Measurements from ENCODE around the gene GPATCH8.
"Not testable (repeated sequence)": the region's sequence is repeated elsewhere in the genome, so short reads cannot be mapped to it uniquely, and the experiment has no call there.

GPATCH8 gene

DNA sequence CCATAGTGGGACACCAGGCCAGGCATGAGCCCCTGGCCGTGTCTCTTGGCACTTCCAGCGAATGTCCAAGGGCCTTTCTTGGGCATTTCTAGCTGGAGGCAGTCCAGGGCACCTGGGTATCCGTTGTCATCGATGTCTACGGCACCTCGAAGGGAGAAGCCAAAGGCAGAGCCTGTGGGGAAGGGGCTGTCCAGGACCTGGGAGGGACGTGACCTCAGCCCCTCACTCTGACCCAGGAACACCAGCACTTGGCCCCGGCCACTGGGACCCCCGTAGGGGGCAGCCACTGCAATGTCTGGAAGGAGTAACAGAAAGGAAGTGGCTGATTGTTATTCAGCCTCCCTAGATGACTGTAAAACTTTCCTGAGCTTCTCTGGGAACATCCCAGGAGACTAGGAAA lies 122.4 kb downstream of the GPATCH8 start:
- H3K27ac ChIP-seq, result no peak overlapping the region
- no peak for DNase-seq (ENCODE audit: low read depth, low spot score)

DNA sequence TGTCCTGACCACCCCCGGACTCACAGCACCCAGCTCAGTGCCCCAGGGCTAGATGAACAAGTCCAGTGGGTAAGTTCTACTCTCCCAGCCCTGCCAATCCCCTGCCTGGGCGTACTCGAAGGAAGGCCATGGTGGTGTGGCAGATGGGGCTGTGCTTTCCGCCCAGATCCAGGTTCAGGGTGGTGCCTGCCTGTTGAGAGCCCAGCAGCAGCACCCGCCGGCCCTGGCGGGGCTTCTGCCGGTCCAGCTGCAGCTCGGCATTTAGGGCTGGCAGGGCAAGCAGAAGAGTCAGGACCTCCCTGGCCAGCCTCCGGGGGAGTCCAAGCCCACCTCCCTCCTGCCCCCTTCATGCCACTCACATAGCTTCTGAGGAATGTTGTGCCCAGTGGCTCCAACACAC lies 123.3 kb downstream of the GPATCH8 start:
- no peak overlapping the region for H3K27ac ChIP-seq
- DNase-seq (ENCODE audit: low read depth, low spot score), result no peak

DNA sequence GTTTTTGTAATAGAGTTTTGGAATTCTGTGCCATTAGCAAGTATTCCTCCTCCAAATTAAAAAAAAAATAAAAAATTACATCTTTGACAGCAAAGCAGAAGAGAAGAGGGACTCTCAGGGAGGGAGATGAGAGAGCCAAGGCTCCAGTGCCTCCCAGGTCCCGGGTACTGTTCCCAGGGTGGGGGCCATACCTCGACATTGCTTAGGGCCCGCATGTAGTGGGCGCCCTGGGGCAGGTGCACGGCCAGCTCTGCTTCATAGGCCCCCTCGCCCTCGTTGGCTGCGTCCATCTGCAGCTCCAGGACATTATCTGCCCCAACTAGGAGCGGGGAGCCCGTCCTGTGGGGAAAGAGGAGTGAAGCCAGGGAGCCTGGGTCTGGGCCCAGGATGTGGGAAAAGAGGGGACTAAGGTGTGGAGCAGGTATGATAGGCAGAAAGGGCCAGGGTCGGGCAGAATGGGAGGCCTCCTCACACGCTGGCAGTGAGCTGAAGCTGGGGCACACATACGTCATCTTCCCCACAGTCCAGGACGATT lies 125.0 kb downstream of the GPATCH8 start:
- no peak for DNase-seq (ENCODE audit: low read depth, low spot score)
- H3K27ac ChIP-seq, result no peak overlapping the region

DNA sequence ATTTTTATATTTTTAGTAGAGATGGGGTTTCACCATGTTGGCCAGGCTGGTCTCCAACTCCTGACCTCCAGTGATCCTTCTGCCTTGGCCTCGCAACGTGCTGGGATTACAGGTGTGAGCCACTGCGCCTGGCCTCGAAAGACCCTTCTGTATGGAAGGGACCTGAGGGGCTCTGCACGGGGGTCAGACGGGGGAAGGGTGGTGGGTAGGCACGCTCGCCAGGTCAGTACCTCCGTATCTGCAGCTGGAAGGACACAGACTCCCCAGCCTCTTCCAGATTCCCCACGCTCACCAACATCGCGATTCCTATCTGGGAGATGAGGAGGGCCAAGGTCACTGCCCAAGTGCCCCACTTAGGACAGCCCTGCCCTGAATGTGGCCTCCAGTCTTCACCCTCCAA lies 126.4 kb downstream of the GPATCH8 start:
- no peak overlapping the region for H3K27ac ChIP-seq
- no peak for DNase-seq (ENCODE audit: low read depth, low spot score)

DNA sequence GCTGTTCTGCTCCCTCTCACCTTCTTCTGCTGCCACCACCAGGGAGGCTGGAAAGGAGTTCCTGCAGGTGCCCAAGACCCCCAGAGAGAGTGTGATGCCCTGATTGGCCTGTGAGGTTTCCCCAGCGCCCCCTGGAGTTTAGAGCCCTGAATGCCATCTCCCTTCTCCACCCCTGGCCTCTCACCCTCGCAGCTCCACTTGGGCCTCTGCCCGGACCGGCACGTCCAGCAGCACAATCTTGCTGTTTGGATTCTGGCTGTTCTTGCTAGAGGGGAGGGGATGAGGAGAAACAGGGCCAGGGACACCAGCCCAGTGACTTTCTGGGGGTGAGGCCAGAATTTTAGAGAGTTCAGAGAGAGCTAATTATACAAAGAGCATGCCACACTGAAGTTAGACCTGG lies 127.1 kb downstream of the GPATCH8 start:
- H3K27ac ChIP-seq, result no peak overlapping the region
- DNase-seq (ENCODE audit: low read depth, low spot score), result no peak

DNA sequence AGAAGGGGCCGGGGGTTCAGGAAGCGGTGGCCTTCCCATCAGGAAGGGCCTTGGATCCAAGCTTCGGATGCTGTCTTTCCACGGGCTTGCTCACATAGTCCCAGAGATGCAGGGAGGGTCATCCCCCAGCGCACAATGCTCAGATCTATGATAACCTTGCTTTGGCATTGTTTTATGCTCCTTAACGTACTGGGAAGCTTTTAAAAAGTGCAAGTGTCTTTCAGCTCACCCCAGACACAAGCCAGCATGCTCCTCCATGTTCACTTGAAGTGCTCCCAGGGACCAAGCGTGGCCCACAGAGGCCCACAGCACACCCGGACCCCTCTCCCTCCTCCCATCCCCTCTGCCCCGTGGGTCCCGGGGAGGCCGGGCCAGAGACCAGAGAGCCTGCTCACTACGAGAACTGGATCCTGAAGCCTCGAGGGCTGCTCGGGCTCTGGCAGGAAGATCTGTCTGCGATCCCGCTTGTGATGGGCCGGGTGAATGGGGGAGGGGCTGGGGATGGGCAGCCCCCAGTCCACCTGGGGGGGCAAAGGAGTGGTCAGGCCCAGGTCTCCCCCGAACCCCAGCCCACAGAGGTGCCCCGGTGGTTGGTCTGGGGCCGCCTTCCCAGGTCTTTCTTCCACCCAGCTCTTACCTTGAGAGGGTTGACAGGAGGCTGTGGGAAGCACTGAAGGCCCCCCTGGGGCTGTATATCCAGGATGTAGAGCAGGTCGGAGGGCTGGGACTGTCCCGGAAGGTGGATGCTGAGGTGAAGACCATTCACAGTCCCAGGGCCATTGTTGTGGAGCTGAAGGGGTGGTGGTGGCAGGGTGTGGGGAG lies 127.8 kb downstream of the GPATCH8 start:
- DNase-seq (ENCODE audit: low read depth, low spot score), result no peak
- no peak overlapping the region for H3K27ac ChIP-seq

DNA sequence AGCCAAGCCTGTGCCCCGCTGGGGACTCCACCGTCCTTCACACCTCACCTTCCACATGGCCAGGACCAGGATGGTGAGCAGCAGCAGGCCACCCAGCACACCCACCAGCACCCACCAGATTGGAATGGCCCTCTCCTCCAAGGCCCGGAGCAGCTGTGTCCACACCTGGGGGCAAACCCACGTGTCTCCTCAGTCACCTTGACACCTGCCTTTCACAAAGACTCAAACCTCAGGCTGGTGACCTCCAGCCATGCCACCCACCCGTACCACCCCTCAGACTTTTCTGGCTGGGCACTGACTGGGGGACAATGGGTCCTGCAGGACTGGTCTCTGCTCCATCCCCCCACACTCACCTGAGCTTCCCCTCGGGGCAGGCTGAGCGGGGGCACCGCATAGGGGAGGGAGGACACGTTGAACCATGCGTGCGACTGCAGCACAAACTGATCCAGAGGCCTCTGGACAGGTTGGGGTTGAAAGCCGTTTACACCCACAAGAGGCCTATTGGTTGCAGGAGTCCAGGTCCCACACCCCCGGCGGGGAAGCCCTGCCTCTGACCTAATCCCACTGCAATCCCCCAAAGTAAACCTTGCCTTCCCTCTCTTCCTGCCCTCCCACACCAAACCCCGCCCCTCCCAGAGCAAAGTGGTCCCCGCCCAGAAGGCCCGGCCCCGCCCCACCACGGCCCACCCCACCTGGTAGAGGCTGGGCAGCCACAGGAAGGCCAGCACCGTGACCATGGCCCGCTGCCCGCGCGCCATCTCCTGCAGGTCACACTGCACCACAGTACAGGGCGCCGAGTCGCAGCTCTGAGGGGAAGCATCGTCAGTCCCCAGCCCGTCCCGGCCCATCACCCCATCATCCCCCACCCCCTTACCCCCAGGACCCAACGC lies 128.7 kb downstream of the GPATCH8 start:
- no peak overlapping the region for H3K27ac ChIP-seq
- DNase-seq (ENCODE audit: low read depth, low spot score), result no peak

DNA sequence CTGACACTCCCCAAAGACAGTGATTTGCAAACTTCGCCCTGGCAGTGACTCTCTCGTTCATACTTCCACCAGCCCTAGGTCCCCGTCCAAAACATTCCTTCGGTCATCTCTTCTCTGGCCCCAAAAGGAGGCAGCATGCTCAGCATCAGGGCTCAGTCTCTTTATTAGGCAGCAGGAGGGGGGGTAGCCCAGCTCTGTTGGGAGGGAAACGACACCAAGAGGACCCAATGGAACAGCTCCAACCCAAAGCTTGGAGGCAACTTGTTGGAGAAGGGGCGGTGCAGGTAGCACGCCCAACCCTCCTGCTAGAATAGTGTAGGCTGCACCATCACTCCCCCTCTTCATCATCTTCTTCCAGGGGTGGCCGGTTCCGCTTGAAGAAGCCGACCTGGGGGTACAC lies 131.2 kb downstream of the GPATCH8 start:
- no peak for DNase-seq (ENCODE audit: low read depth, low spot score)
- no peak overlapping the region for H3K27ac ChIP-seq

DNA sequence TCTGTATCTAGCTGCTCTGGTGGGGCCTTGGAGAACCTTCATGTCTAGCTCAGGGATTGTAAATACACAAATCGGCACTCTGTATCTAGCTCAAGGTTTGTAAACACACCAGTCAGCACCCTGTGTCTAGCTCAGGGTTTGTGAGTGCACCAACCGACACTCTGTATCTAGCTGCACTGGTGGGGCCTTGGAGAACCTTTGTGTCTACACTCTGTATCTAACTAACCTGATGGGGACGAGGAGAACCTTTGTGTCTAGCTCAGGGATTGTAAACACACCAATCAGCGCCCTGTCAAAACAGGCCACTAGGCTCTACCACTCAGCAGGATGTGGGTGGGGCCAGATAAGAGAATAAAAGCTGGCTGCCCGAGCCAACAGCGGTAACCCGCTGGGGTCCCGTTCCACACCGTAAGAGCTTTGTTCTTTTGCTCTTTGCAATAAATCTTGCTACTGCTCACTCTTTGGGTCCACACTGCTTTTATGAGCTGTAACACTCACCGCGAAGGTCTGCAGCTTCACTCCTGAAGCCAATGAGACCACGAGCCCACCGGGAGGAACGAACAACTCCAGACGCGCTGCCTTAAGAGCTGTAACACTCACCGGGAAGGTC lies 133.7 kb downstream of the GPATCH8 start:
- H3K27ac ChIP-seq; DNase-seq (ENCODE audit: low read depth, low spot score): not testable (repeated sequence)

DNA sequence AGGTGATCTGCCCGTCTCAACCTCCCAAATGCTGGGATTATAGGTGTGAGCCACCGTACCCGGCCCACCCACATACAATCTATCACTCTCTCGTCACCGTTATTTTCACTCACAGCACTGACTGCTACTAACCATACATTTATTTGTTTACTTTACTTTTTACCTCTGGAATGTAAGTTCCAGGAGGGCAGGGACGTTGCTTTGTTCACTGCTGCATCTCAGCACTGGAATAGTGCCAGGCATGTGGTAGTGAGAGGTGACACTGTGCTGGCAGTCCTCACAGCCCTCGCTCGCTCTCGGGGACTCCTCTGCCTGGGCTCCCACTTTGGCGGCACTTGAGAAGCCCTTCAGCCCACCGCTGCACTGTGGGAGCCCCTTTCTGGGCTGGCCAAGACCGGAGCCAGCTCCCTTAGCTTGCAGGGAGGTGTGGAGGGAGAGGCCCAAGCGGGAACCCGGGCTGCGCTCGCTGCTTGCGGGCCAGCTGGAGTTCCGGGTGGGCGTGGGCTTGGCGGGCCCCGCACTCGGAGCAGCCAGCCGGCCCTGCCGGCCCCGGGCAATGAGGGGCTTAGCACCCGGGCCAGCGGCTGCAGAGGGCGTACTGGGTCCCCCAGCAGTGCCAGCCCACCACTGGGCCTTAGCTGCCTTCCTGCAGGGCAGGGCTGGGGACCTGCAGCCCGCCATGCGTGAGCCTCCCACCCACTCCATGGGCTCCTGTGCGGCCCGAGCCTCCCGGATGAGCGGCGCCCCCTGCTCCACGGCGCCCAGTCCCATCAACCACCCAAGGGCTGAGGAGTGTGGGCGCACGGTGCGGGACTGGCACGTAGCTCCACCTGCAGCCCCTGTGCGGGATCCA lies 134.6 kb downstream of the GPATCH8 start:
- not testable (repeated sequence) for DNase-seq (ENCODE audit: low read depth, low spot score)

DNA sequence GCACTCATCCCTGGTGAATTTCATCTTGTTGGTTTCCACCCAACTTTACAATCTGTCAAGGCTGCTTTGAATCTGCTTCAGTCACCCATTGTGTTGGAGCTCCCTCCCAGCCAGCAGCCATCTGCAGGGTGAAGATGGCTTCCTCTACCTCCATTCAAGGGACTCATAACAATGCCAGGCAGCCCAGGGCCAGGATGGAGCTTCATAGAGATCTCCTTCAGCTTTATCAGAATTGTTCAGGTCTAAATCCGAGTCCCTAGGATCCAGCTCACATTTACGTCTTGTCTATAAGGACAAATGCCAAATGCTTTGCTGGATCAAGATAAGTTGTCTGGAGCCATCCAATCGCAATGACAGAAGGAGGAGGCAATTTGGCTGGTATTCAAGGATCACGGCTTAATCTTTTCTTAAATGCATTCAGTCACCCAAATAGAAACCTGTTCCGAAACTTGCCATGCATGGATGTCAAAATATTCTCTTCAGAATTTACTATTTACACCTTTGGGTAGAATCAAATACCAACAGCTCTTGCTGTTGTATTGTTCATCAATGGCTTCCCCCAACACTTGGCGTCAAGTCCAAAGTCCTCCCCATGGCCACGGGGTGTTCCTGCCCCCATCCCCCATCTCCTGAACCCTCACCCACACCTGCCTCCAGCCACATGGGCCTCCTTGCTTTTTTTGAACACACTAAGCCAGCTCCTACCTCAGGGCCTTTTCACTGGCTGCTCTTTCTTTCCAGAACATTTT lies 135.8 kb downstream of the GPATCH8 start:
- H3K27ac ChIP-seq, result no peak overlapping the region
- no peak for DNase-seq (ENCODE audit: low read depth, low spot score)

More for the DNA sequence above, 134.6 kb downstream of the GPATCH8 start:
- H3K27ac ChIP-seq, result not testable (repeated sequence)

DNA sequence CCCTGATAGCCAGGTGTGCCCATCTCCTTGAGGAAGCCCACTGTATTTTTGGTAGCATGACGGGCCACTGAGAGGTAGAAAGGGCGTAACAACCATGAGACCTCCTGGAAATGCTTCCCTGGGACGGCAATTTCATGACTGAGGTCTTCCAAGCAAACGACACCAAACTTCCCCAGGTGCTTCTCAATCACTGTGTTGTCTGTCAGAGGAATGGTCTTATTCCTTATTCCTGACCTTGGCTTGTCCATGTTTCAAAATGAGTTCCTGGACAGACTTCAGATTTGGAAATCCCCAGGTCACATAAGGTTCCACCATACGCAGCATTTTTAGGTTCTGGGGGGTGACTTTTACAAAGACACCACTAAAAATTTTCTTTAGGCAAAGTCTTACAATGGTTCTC lies 138.2 kb downstream of the GPATCH8 start:
- not testable (repeated sequence) for H3K27ac ChIP-seq; DNase-seq (ENCODE audit: low read depth, low spot score)

DNA sequence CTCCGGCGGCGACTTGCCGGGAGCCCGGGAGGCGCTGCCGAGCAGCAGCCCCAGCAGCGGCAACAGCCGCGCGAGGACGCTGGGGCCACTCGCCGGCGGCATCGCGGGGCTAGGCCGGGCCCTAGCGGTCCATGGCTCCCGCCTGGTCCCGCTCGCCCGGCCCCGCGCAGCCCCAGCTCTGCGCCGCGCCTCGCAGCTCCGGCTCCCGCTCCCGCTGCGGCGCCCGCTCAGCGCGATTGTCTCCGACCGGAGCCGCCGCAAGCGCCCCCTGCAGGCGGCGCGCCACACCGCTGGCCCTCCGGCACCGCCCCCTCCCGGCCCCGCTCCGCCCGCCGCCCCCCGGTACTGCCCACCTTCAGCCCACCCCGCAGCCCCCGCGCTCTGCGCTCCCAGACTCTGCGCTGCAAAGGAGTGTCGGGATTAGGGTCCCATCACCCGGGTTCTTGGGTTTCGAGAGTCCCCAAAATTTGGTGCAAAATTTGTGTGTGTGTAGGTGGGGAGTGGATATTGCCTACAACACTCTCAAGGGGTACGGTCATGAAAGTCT lies 139.5 kb downstream of the GPATCH8 start, which contains the start of gene FAM171A2:
FAM171A2 (minus strand) TSS at position 241 of the 547 bp plus-strand sequence; CDS start at position 102, 139 bp downstream.
- DNase-seq (ENCODE audit: low read depth, low spot score), result no peak
- H3K27ac ChIP-seq, result no peak within 1 kb of the TSS

DNA sequence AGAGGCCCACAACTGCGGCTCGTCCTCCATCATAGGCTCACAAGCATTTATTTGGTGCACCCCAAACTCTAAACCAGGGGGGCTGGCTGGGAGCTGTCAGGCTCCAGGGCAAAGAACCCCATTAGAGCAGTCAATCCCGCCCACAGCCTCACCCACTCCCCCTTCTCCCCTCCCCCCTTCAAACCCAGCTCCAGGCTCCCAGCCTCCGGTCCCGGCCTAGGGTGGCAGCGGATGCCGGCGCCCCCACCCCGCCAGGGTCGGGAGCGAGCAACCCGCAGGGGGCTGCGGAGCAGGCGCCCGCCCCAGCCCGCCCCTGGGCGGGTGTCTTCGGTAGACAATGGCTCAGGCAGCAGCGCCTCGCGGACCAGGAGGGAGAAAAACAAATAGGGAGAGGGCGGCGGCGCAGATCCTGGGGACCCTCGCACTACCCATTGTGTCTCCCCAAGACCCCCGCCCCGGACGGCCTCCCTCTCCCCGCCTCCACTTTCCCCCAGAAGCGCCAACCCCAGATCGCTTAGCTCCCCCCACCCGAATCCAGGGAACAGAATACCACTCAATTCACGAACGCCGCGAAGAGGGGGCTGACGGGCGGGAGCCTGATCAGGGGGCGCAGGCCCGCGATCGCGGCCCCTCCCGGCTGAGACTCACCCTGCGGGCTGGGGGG lies 140.1 kb downstream of the GPATCH8 start:
- DNase-seq (ENCODE audit: low read depth, low spot score), result no peak
- H3K27ac ChIP-seq, result no peak overlapping the region

DNA sequence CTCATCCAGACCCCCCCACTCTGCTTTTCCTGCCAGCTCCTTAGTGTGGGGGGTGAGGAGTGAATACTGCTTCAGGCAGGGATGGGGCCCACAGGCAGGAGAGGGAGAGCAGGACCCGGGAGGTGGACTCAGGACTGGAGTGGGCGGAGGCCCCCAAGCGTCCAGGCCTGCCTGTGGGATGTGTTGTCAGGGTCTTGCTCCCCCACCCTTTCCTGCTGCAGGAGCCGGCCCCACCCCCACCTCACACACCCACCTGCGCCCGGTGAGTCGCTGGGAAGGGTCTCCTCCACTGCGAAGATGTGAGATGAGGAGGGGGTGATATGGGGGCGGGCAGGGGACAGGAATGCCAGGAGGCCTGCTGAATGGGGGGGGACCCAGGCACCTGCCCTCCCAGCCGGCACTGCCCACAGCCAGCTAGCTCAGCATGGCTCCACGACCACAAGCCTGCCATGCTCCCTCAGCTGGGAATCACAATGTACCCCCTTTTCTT lies 140.7 kb downstream of the GPATCH8 start:
- no peak for DNase-seq (ENCODE audit: low read depth, low spot score)
- H3K27ac ChIP-seq, result no peak overlapping the region

DNA sequence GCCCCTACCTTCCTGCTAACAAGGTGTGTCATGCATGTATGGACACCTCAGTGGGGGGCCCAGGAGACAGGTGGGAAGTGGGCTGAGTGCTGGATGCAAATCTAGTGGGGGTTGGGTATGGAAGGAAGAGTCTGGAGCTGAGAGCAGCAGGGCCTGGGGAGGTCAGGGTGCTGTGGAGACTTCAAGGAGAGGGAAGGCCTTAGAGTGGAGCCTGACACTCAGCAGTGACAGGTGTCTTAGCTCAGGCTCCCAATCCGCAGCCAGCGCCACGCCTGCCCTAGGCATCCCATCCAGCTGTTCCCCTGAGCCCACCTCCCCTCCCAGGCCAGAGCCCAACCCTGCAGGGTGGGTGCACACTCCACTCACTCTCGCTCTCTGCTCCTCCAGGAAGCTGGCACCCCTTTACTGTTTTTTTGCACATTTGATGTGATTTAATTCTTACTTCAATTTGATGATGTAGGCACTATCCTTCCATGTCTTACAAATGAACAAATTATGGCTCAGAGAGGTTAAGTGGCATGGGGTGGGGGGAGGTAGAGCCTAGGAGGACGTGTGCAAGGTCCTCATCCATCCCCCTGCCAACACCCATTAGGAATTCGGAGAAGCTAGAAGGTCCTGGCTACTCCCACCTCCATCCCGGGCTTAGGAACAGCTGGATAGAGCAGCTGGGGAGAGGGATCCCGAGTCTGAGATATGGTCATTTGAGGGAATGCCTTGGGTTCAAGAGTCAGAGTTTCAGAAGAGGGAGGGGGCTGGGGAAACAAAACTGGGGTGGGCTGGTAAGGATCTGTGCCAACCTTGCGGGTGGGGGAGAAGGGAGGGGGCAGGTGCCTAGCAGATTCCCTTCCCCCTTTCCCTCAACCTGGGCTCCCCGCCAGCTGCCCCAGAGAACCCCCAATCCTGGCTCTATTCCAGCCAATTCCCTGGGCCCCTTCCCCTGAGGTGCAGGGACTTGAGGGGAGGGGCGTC lies 141.6 kb downstream of the GPATCH8 start:
- H3K27ac ChIP-seq, result no peak overlapping the region

DNA sequence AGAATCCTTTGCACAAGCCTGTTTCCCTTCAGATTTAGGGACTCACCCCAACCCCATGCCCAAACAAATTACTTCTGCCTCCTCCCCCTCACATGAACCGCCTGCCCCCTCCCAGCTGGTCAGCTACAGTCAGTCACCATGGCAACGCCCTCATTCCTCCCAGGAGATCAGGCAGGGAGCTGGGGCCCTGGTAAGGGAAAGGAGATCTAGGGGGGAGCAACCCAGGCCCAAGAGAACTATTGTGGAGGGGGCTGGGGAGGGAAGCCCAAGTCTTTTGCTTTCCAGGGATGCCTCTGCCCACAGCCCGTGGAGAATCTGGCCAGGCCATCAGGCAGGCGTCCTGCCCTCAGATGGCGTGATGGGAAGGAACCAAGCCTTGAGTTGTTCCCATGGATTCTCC lies 142.4 kb downstream of the GPATCH8 start:
- no peak for DNase-seq (ENCODE audit: low read depth, low spot score)
- no peak overlapping the region for H3K27ac ChIP-seq

More for the DNA sequence above, 141.6 kb downstream of the GPATCH8 start:
- DNase-seq (ENCODE audit: low read depth, low spot score), result no peak
